HS-27A (cell line): ENCODE measurements around the gene CCR2.
"Not testable (repeated sequence)": the region's sequence is repeated elsewhere in the genome, so short reads cannot be mapped to it uniquely, and the experiment has no call there.

Experiments
- DNase-seq: peaks from one replicate; pipeline ENCODE4 v3.0.0-alpha.2; 2012; ENCODE audit warnings: low read depth, missing footprints

The CCR2 gene

GRCh38 chr3:46353647-46354410 lies at the start of gene CCR2:
CCR2 (plus strand) TSS chr3:46354111; CDS start chr3:46357528, 3,417 bp downstream.
- no peak for DNase-seq

GRCh38 chr3:46304739-46305138 lies 49.2 kb upstream of the CCR2 start:
- no peak for DNase-seq

DNA sequence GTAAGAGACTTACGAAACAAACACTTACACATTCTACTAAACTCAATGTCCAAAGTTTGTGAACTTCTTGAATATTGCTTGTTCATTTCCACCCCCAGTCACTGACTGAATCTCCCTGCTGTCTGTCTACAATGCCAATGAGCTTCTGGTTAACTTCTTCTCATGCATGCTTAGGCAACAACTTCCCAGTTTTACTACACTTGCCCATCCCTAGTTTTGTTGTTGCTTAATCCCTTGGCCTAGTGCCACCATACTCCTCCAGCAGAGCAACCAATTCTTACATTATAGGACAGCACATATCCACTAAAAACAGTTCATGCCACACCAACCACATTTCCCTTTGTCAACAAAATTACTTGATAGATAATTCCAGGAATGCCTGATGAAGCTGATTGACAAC lies 40.9 kb upstream of the CCR2 start:
- DNase-seq: no peak

GRCh38 chr3:46314517-46314916 lies 39.4 kb upstream of the CCR2 start:
- DNase-seq: no peak

DNA sequence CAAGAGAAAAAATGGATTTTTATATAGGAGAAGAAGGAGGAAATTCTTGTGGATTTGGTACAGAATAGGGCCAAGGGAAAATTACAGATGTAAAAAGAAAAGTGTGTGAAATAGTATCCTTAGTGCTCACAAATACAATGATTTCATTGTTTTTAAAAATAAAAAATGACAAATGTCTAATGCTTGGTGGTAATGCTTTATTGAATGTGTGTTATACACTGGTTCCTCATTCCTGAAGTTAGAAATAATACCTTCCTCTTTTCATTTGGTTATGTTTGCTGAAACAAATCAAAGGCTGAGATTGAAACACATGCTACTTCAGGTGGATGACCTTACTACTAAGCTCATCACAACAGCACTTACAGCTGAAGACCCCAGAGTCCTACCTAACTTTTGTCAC lies 37.7 kb upstream of the CCR2 start:
- no peak for DNase-seq

GRCh38 chr3:46318207-46318927 lies 35.5 kb upstream of the CCR2 start:
- DNase-seq: no peak

DNA sequence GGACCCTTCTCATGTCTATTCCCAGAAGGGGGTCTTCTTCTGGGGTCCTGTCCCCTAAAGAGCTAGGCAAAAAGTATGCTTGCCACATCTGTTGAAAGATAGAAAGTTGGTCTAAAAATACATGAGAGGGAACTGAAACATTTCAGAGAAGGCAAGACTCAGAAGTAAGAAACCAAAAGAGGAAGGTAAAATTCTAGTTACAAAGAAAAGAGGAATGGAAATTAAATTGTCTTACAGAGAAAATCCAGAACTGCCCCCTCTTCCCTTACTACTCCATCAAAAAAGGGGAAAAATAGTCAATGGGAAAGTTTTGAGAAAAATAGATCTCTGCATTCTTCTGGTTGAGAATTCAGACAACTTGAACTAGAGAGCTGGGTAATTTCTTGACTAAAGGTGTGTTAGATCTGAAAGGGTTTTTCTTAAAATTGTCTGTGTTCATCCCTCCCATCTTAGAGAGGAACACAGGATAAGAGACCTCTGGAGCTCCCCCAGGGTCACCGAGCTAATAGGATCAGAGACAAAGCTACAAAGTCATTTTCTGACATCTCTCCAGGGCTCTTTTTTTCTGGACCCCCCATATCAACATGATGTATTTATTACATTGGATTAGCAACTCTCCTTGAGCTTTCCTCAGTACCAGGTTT lies 32.3 kb upstream of the CCR2 start:
- no peak for DNase-seq

DNA sequence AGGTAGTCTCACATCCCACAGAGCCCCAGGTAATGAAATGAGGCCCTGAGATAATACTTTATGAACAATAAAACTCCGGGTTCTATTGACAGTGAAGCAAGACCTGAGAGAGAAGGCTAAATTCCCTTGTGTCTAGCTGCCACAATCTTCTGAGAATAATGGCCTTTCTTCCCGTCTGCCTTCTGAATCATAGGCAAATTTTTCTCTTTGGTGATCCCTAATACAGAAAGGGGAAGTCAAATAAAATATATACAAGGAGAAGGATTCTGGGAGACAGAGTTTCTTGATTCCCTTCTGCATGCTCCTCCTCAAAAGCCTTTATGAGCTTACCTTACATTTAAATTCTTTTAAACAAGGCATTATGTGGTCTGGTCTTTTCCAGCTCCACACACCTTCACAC lies 29.9 kb upstream of the CCR2 start:
- DNase-seq: no peak

- no peak for DNase-seq
Observed at GRCh38 chr3:46325645-46326300, 28.1 kb upstream of the CCR2 start.

DNA sequence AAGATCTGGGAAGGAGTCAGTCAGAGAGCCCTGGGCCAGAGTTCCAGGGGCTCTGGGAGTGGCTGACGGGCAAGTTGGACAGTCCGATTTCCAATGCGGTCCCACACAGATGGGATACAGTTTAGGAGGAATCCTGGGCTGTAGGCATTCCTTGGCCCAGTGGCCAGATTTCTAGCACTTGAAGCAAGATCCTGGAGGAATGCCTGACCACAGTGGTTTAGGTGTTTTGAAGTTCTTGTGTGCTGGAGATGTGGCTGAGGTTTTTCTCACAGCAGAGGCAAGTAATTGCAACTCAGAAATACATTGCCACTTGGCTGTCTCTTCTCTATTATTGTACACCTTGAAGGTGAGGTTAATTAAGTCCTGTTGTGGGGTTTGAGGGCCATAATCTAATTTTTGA lies 23.2 kb upstream of the CCR2 start:
- DNase-seq: not testable (repeated sequence)

DNA sequence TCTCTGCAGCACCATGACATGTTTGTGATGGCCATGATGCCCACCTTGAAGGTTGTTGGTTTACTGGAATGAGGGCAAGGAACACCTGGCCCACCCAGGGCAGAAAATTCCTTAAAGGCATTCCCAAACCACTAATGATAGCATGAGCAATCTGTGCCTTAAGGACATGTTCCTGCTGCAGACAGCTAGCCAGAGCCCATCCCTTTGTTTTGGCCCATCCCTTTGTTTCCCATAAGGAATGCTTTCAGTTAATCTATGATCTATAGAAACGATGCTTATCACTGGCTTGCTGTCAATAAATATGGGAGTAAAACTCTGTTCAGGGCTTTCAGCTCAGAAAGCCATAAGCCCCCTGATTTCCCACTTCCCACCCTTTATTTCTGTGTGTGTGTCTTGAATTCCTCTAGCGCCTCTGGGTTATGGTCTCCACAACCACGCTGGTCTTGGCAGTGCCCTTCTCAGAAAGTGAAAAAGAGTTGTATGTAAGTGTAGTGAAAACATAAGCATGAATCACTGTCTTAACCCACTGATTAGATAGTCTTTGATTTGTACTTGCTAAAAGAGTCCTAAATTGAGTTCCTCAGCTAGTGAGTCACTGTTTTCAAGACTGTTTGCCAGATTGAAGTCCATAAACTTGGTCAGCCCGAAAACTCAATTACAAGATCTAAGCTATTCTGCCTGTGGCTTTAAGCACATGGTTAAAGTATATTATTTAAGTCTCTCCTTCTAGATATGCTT lies 19.0 kb upstream of the CCR2 start:
- no peak for DNase-seq

GRCh38 chr3:46335541-46335940 lies 18.4 kb upstream of the CCR2 start:
- no peak for DNase-seq

- no peak for DNase-seq
Observed at GRCh38 chr3:46337911-46338310, 16.0 kb upstream of the CCR2 start.

DNA sequence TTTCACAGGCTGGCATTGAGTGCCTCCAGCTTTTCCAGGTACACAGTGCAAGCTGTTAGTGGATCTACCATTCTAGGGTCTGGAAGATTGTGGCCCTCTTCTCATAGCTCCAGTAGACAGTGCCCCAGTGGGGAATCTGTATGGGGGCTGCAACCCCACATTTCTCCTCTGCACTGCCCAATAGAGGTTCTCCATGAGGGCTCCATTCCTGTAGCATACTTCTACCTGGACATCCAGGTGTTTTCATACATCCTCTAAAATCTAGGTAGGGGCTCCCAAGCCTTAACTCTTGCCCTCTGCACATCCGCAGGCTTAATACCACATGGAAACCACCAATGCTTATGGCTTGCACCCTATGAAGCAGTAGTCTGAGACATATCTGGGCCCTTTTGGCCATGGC lies 15.1 kb upstream of the CCR2 start:
- DNase-seq: no peak

- DNase-seq: no peak
Observed at GRCh38 chr3:46344476-46344875, 9.4 kb upstream of the CCR2 start.

- DNase-seq: no peak
Observed at GRCh38 chr3:46348823-46349482, 5.0 kb upstream of the CCR2 start.

GRCh38 chr3:46349484-46350261 lies 4.2 kb upstream of the CCR2 start:
- DNase-seq: no peak

- no peak for DNase-seq
Observed at GRCh38 chr3:46350262-46350565, 3.7 kb upstream of the CCR2 start.

DNA sequence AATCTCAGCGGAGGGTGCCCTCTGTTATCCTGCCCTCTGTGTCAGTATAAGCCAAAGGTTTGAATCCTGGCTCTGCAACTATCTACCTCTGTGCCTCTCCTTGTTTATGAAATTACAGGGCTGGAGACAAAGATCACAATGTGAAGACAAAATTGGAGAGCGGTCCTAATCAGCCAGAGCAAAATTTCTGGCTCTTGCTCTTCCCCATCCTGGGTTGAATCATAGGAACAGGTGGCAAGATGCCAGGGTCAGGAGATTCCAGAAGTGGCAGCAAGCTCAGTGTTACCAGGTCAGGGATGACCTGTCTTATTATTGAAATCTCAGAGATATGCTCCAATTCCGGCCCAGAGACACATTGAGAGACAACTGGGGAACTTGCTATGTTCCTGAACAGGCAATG lies 2.3 kb upstream of the CCR2 start:
- DNase-seq: no peak

- DNase-seq: no peak
Observed at GRCh38 chr3:46353090-46353489, 821 bp upstream of the CCR2 start.

DNA sequence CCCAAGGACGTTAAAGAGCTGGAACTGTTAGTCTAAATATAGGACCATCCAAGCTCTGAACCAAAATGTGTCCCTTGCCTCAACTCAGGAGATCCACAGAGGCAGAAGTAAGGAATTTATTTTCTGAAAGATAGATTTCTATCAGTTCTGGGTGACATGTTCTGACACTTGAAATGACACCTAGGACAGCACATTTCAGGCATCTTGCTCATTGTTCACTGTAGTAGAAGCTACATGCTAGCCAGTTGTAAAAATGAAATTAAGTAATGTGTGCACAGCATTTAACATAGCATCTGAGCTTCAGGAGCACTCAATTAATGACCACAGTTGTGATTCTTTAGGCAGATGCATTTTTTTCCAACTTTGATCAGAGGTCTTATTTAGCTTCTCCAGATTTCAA lies 567 bp downstream of the CCR2 start:
- no peak for DNase-seq
